ENCODE data around the gene ASB2. TPM values are rescaled to one million over a fixed set of nuclear protein-coding genes. Genes with fewer than 3 reads are reported as not detected.

The ASB2 gene
- total and polyA plus RNA-seq, 2 of the 13 experiments (the other 11 are each of a cell fraction or from before 2014, with no cell fraction given): 0.82 to 4.1 TPM

DNA sequence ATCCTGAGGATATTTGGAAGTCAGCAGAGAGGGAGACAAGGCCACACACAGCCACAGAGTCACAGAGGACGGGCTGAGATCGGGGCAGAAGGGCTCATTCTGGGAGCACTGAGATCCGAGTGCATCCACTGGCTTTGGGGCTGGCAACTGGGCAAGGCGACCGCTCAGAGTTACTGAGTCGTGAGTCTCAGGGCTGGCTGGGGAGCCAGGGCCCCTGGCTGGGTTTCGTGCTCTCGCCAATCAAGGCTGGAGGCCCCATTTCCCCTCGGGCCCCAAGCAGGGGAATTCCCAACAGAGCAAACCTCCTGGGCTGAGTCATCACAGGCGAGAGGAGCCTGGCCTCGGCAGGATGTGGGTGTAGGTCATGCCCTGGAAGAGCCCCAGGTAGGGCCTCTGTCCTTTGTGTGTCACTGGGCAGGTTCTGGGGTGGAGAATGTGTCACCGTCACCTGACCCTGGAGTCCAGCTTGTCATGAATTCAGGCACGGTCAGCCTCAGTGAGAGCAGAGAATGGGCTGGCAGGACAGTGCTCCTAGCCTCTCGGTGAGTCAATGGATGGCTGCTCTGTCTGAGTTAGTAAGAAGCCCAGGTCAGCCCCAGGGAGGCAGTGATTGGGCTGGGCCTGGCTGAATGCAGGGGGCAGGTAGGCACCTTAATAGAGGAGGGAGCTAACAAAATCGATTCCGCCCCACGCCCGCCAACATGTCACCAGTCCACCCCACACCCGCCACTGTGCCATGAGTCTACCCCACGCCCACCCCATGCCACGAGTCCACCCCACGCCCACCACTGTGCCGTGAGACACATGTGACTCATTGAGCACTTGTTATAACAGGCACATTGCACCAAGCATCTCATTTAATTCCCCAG is 16.9 kb downstream of the ASB2 start (continued):
- peak; percentile 86 for TF ChIP-seq PATZ1 (CRISPR knock-in tag; IDR thresholded peaks at IDR 0.05)
- no peak for TF ChIP-seq DNMT3B (CRISPR knock-in tag; conservative IDR thresholded peaks at IDR 0.05)
- TF ChIP-seq, protein P1, sequence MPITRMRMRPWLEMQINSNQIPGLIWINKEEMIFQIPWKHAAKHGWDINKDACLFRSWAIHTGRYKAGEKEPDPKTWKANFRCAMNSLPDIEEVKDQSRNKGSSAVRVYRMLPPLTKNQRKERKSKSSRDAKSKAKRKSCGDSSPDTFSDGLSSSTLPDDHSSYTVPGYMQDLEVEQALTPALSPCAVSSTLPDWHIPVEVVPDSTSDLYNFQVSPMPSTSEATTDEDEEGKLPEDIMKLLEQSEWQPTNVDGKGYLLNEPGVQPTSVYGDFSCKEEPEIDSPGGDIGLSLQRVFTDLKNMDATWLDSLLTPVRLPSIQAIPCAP (CRISPR knock-in tag; IDR thresholded peaks at IDR 0.05; ENCODE audit: low read depth): no peak
- no peak for TF ChIP-seq ZNF761 (CRISPR knock-in tag; conservative IDR thresholded peaks at IDR 0.05)
- peak; percentile 60 for TF ChIP-seq ZNF781 (CRISPR knock-in tag; IDR thresholded peaks at IDR 0.05; ENCODE audit: borderline replicate concordance, not compliant biosample characterization)
- TF ChIP-seq, protein P2, sequence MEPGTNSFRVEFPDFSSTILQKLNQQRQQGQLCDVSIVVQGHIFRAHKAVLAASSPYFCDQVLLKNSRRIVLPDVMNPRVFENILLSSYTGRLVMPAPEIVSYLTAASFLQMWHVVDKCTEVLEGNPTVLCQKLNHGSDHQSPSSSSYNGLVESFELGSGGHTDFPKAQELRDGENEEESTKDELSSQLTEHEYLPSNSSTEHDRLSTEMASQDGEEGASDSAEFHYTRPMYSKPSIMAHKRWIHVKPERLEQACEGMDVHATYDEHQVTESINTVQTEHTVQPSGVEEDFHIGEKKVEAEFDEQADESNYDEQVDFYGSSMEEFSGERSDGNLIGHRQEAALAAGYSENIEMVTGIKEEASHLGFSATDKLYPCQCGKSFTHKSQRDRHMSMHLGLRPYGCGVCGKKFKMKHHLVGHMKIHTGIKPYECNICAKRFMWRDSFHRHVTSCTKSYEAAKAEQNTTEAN (CRISPR knock-in tag; conservative IDR thresholded peaks at IDR 0.05): peak; percentile 81
- TF ChIP-seq ZSCAN22 (CRISPR knock-in tag; IDR thresholded peaks at IDR 0.05): no peak
- TF ChIP-seq ZSCAN31 (CRISPR knock-in tag; IDR thresholded peaks at IDR 0.05; ENCODE audit: low read depth): 0 out of 2 replicates have a peak, but pooled peaks have one; percentile 60
- TF ChIP-seq ISX (CRISPR knock-in tag; conservative IDR thresholded peaks at IDR 0.05): 0 out of 2 replicates have a peak, but pooled peaks have one; percentile 36
- TF ChIP-seq TBX2 (CRISPR knock-in tag; IDR thresholded peaks at IDR 0.05; ENCODE audit: borderline replicate concordance): peak; percentile 99
- TF ChIP-seq ZNF546 (CRISPR knock-in tag; conservative IDR thresholded peaks at IDR 0.05): no peak
- peak; percentile 8; the same call in 1 of the 2 replicates for TF ChIP-seq KLF11 (CRISPR knock-in tag; IDR thresholded peaks at IDR 0.05)
- peak; percentile 99 for TF ChIP-seq ERF (CRISPR knock-in tag; IDR thresholded peaks at IDR 0.05)
- 0 out of 2 replicates have a peak, but pooled peaks have one; percentile 74 for TF ChIP-seq REL (CRISPR knock-in tag; conservative IDR thresholded peaks at IDR 0.05)
- no peak for TF ChIP-seq CHD4 (IDR thresholded peaks at IDR 0.05; ENCODE audit: borderline replicate concordance, low read length)
- peak; percentile 93 for TF ChIP-seq MLX (CRISPR knock-in tag; IDR thresholded peaks at IDR 0.05)
- TF ChIP-seq SRSF1 (optimal IDR thresholded peaks at IDR 0.05; ENCODE audit: low read depth, low read length): no peak
- peak; percentile 96 for TF ChIP-seq NCOA2 (CRISPR knock-in tag; IDR thresholded peaks at IDR 0.05)
- TF ChIP-seq GFI1 (CRISPR knock-in tag; IDR thresholded peaks at IDR 0.05; ENCODE audit: borderline replicate concordance): peak; percentile 95
- TF ChIP-seq ZNF569 (CRISPR knock-in tag; IDR thresholded peaks at IDR 0.05; ENCODE audit: borderline replicate concordance): no peak
- TF ChIP-seq EED (CRISPR knock-in tag; IDR thresholded peaks at IDR 0.05): no peak
- TF ChIP-seq ISL2 (CRISPR knock-in tag; IDR thresholded peaks at IDR 0.05): peak; percentile 84
- TF ChIP-seq, protein P3, sequence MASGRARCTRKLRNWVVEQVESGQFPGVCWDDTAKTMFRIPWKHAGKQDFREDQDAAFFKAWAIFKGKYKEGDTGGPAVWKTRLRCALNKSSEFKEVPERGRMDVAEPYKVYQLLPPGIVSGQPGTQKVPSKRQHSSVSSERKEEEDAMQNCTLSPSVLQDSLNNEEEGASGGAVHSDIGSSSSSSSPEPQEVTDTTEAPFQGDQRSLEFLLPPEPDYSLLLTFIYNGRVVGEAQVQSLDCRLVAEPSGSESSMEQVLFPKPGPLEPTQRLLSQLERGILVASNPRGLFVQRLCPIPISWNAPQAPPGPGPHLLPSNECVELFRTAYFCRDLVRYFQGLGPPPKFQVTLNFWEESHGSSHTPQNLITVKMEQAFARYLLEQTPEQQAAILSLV (CRISPR knock-in tag; IDR thresholded peaks at IDR 0.05; ENCODE audit: borderline replicate concordance): peak; percentile 90
- TF ChIP-seq GTF2F1 (IDR thresholded peaks at IDR 0.05; ENCODE audit: low read length): no peak
